Embryonic facial prominence (tissue), 1 donor: Measurements from ENCODE around the gene MBNL1.
"Not testable (repeated sequence)": the region's sequence is repeated elsewhere in the genome, so short reads cannot be mapped to it uniquely, and the experiment has no call there.

Source experiments
- DNase-seq: peaks from one replicate; pipeline ENCODE4 v3.0.0-alpha.2; 2016; ENCODE audit errors: extremely low spot score

MBNL1 gene

GRCh38 chr3:152350139-152350538 lies 81.4 kb downstream of the MBNL1 start:
- no peak for DNase-seq

- no peak for DNase-seq
These were observed 82.0 kb downstream of the MBNL1 start for GRCh38 chr3:152350776-152351175.

- no peak for DNase-seq
These were observed 83.8 kb downstream of the MBNL1 start for GRCh38 chr3:152352554-152352953.

- no peak for DNase-seq
These were observed 84.8 kb downstream of the MBNL1 start for GRCh38 chr3:152353578-152353977.

GRCh38 chr3:152355744-152356665 lies 87.3 kb downstream of the MBNL1 start:
- DNase-seq: no peak

GRCh38 chr3:152356870-152357276 lies 88.1 kb downstream of the MBNL1 start:
- DNase-seq: no peak

- DNase-seq: no peak
These were observed 88.9 kb downstream of the MBNL1 start for GRCh38 chr3:152357587-152357986.

- no peak for DNase-seq
These were observed 90.9 kb downstream of the MBNL1 start for GRCh38 chr3:152359385-152360248.

GRCh38 chr3:152360302-152360701 lies 91.6 kb downstream of the MBNL1 start:
- no peak for DNase-seq

- no peak for DNase-seq
These were observed 92.2 kb downstream of the MBNL1 start for GRCh38 chr3:152360966-152361365.

GRCh38 chr3:152362086-152362485 lies 93.4 kb downstream of the MBNL1 start:
- no peak for DNase-seq

- DNase-seq: no peak
These were observed 95.5 kb downstream of the MBNL1 start for GRCh38 chr3:152364237-152364636.

- no peak for DNase-seq
These were observed 96.4 kb downstream of the MBNL1 start for GRCh38 chr3:152365126-152365525.

GRCh38 chr3:152365766-152366593 lies 97.3 kb downstream of the MBNL1 start:
- DNase-seq: no peak

- DNase-seq: not testable (repeated sequence)
These were observed 98.5 kb downstream of the MBNL1 start for GRCh38 chr3:152367192-152367591.

- not testable (repeated sequence) for DNase-seq
These were observed 103.9 kb downstream of the MBNL1 start for GRCh38 chr3:152372633-152373032.

GRCh38 chr3:152373379-152373778 lies 104.7 kb downstream of the MBNL1 start:
- no peak for DNase-seq

- no peak for DNase-seq
These were observed 105.7 kb downstream of the MBNL1 start for GRCh38 chr3:152374262-152374990.

- no peak for DNase-seq
These were observed 106.8 kb downstream of the MBNL1 start for GRCh38 chr3:152375546-152375945.

- no peak for DNase-seq
These were observed 107.8 kb downstream of the MBNL1 start for GRCh38 chr3:152376351-152377183.
